CD8-positive, alpha-beta memory T cell (primary cell): ENCODE measurements around the gene LDB3. TPM values are rescaled to one million over a fixed set of nuclear protein-coding genes. Genes with fewer than 3 reads are reported as not detected.
"Not testable (repeated sequence)": the region's sequence is repeated elsewhere in the genome, so short reads cannot be mapped to it uniquely, and the experiment has no call there.

Experiments
- CTCF ChIA-PET: fragments of 350-600 bp; sonication (Branson Sonifier 250); formaldehyde crosslinking; loops from one replicate; lab custom pipeline; 2021; ENCODE audit warnings: antibody characterized with exemption; lab: Charles Lee
- POLR2A ChIA-PET: fragments of 350-600 bp; sonication (Branson Sonifier 250); formaldehyde crosslinking; loops from one replicate; lab custom pipeline; 2021; ENCODE audit warnings: antibody characterized with exemption; lab: Charles Lee
- DNase-seq, 5 donors: peaks; one replicate each; pipeline versions ENCODE4 v3.0.0 to v3.0.0-alpha.2; 2020 to 2022; ENCODE audit warnings: mixed read lengths in 1 of 5
- H3K27ac ChIP-seq: one replicate; pipeline ENCODE4 v1.7.0; 2013; ENCODE audit warnings: low read depth, mild to moderate bottlenecking, low read length, moderate library complexity
- H3K27me3 ChIP-seq: 2 replicates; pipeline ENCODE4 v1.7.0; 2013; ENCODE audit warnings: low read length, mild to moderate bottlenecking; ENCODE audit not compliant: insufficient read depth, poor library complexity, severe bottlenecking
- H3K36me3 ChIP-seq: 2 replicates; pipeline ENCODE4 v1.7.0; 2013; ENCODE audit warnings: mild to moderate bottlenecking, low read length, moderate library complexity; ENCODE audit not compliant: insufficient read depth
- H3K4me1 ChIP-seq: 2 replicates; pipeline ENCODE4 v1.7.0; 2013; ENCODE audit warnings: mild to moderate bottlenecking, low read length, moderate library complexity; ENCODE audit not compliant: insufficient read depth
- H3K4me3 ChIP-seq: 2 replicates; pipeline ENCODE4 v1.7.0; 2013; ENCODE audit warnings: mild to moderate bottlenecking, low read length
- H3K9me3 ChIP-seq: 2 replicates; pipeline ENCODE4 v1.7.0; 2013; ENCODE audit warnings: mild to moderate bottlenecking, low read length
- H3K27ac Mint-ChIP-seq, 8 donors: one replicate each; pipeline ENCODE4 v1.8.0; 2020 to 2021; ENCODE audit warnings: mixed read lengths in 8 of 8, mild to moderate bottlenecking in 6 of 8, inconsistent platforms in 3 of 8, moderate library complexity in 3 of 8
- H3K27me3 Mint-ChIP-seq, 2 donors: one replicate each; pipeline ENCODE4 v1.8.0; 2020 to 2021; ENCODE audit warnings: mixed read lengths in 2 of 2, mild to moderate bottlenecking in 1 of 2, moderate library complexity in 1 of 2
- H3K36me3 Mint-ChIP-seq, 3 donors: one replicate each; pipeline ENCODE4 v1.8.0; 2020 to 2021; ENCODE audit warnings: mixed read lengths in 3 of 3, inconsistent platforms in 1 of 3, mild to moderate bottlenecking in 1 of 3
- H3K4me1 Mint-ChIP-seq, 3 donors: one replicate each; pipeline ENCODE4 v1.8.0; 2020 to 2021; ENCODE audit warnings: mixed read lengths in 3 of 3, inconsistent platforms in 1 of 3, mild to moderate bottlenecking in 1 of 3
- H3K4me3 Mint-ChIP-seq, 7 donors: one replicate each; pipeline ENCODE4 v1.8.0; 2020 to 2021; ENCODE audit warnings: mixed read lengths in 7 of 7, mild to moderate bottlenecking in 6 of 7, moderate library complexity in 4 of 7, inconsistent platforms in 2 of 7
- H3K9me3 Mint-ChIP-seq, 5 donors: one replicate each; pipeline ENCODE4 v1.8.0; 2020 to 2022; ENCODE audit warnings: mixed read lengths in 5 of 5, mild to moderate bottlenecking in 3 of 5, moderate library complexity in 2 of 5, inconsistent platforms in 1 of 5
- polyA plus RNA-seq: library from polyadenylated mRNA; unstranded; fragments of 300-500 nt; fragmentation: Illumina TruSeq; gene quantifications from one replicate; pipeline ENCODE4 v1.2.3, GENCODE V29; 2021
- total RNA-seq, 2 experiments: library from RNA; stranded (reverse); gene quantifications; one replicate each; pipeline ENCODE4 v1.2.3, GENCODE V29; 2021

Gene LDB3
- total and polyA plus RNA-seq, 3 experiments from 2014 or later, result 0.04 to 0.07 TPM; not detected in 1

DNA sequence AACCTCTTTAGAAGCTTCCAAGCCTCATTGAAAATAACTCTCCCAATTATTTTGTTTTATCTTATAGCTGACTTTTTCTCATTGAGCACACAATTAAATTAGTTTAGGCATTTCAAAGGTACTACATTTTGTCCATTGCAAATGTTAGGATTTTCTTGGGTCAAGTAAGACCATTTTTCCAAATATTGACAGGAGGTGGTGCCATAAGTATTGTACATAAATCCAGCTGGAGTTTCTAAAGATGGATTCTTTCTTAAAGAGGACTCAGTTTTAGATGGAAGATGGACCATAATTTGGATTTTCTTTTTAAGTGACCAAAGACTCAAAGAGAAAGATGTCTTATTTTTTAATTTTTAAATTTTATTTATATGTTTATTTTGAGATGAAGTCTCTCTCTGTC is 26.3 kb upstream of the LDB3 start:
- Histone ChIP-seq H3K36me3 (no peaks in the 10 kb centered on the region), H3K27ac (no peak overlapping the region), H3K9me3 (no peaks in the 10 kb centered on the region), H3K27me3 (no peaks in the 10 kb centered on the region), H3K4me1 (no peaks in the 10 kb centered on the region), H3K4me3 (no peak overlapping the region)
- POLR2A ChIA-PET, result no interaction called here
- Mint-ChIP-seq H3K9me3 (peaks cover 8 to 21% (median 17%) of the 10 kb centered on the region in 5 donors), H3K4me1 (peaks cover 0 to 15% (median 11%) of the 10 kb centered on the region in 3 donors), H3K4me3 (no peak overlapping the region), H3K27ac (no peak overlapping the region), H3K27me3 (peaks cover 9 to 22% of the 10 kb centered on the region in 2 donors), H3K36me3 (peaks cover 0 to 5% (median 0%) of the 10 kb centered on the region in 3 donors)
- CTCF ChIA-PET, result interaction anchor here (1.4 kb wide), 1 partner anchor 242 kb away, joined by 3 read pairs; no protein-coding TSS in a partner anchor
- no peak for DNase-seq

DNA sequence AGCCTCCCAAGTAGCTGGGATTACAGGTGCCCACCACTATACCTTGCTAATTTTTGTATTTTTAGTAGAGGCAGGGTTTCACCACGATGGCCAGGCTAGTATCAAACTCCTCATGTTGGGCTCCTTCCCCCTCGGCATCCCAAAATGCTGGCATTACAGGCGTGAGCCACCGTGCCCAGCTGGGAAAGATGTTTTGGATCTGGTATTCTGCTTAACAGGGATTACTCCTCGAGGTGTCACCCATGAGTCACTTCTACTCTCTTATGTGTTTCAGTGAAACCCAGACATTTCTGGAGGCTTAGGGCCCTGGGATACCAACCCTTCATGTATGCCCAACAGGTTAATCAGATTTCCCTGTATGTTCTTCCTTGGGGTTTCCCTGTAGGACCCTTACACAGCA is 25.8 kb upstream of the LDB3 start:
- no peak for DNase-seq
- no peaks in the 10 kb centered on the region for H3K36me3 ChIP-seq
- Mint-ChIP-seq H3K27me3 (peaks cover 9 to 19% of the 10 kb centered on the region in 2 donors), H3K36me3 (peaks cover 0 to 5% (median 0%) of the 10 kb centered on the region in 3 donors), H3K4me1 (peaks cover 0 to 15% (median 11%) of the 10 kb centered on the region in 3 donors), H3K9me3 (peaks cover 8 to 21% (median 17%) of the 10 kb centered on the region in 5 donors), H3K27ac (no peak overlapping the region), H3K4me3 (no peak overlapping the region)
- H3K4me1 ChIP-seq, result no peaks in the 10 kb centered on the region
- H3K4me3 ChIP-seq, result no peak overlapping the region
- CTCF ChIA-PET, result interaction anchor here (1.4 kb wide), 1 partner anchor 242 kb away, joined by 3 read pairs; no protein-coding TSS in a partner anchor
- POLR2A ChIA-PET, result no interaction called here
- no peaks in the 10 kb centered on the region for H3K9me3 ChIP-seq
- no peaks in the 10 kb centered on the region for H3K27me3 ChIP-seq
- H3K27ac ChIP-seq, result no peak overlapping the region

DNA sequence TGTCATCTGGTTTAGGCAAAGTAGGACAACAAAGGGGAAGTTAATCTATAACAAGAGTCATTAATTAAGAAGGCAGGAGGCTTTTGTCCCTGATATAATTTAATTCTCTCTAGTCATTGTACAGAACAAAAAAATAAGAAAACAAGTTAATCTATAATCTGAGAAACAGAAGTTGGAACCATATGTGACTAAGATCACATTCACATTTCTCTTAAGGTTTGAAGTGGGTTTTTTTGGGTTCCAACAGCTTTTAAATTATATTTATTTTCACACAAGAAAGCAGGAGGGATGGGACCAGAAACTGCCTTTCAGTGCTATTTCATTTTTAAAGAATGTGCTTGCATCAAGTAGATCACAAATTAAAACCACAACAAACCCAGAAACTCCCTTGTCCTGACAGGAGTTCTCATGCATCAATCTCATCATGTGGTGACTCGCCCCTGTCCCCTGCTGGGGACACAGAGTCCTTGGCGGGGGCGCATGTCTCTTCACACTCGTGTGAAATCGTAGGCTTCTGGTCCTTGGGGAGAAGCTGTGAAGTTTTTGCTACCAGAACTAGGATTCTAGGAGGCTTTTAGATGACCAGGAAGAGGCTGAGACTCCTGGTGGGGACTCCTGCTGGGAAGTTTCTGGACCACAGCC is 24.0 kb upstream of the LDB3 start:
- H3K27me3 ChIP-seq, result no peaks in the 10 kb centered on the region
- peaks cover 8 to 21% (median 17%) of the 10 kb centered on the region in 5 donors for H3K9me3 Mint-ChIP-seq
- ChIA-PET POLR2A (no interaction called here), CTCF (no interaction called here)
- H3K36me3 ChIP-seq, result no peaks in the 10 kb centered on the region
- DNase-seq, result no peak
- peaks cover 0 to 5% (median 0%) of the 10 kb centered on the region in 3 donors for H3K36me3 Mint-ChIP-seq
- H3K27me3 Mint-ChIP-seq, result peaks cover 8 to 14% of the 10 kb centered on the region in 2 donors
- no peak overlapping the region for H3K4me3 ChIP-seq
- no peak overlapping the region for H3K27ac ChIP-seq
- H3K4me1 ChIP-seq, result no peaks in the 10 kb centered on the region
- H3K4me3 Mint-ChIP-seq, result peak overlapping the region in 2 of 7 donors; percentile 72 to 77
- H3K9me3 ChIP-seq, result no peaks in the 10 kb centered on the region
- H3K27ac Mint-ChIP-seq, result peak overlapping the region in 1 of 8 donors; percentile 51
- peaks cover 0 to 15% (median 11%) of the 10 kb centered on the region in 3 donors for H3K4me1 Mint-ChIP-seq

DNA sequence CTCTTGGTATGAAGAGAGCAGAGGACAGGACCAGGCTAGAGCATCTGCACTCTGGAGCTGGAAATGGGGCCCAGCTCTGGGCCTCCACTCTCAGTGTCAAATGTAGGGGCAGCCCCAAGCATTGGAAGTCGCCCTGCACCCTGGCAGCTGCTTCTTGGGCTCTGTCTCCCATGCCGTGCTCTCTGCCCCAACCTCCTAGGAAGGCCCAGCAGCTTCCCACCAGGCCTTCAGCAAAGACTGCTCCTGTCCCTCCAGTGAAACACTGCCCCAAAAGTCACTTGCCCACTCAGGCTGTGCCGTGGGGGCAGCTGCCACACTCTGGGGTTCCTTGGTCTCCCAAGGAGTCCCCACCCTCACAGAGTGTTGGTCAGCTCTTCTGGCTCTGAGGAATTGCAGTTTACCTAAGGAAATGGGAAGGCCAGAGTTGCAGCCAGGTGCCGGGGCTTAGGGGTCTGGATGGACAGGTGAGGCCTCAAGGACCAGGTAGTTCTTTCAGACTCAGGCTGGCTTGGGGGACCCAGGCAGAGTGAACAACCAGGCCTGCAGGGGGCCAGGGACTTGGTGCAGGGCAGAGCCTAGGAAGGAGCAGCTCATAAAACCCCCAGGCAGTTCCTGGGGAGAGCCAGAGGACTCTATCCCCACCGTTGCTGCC is 23.4 kb upstream of the LDB3 start:
- Mint-ChIP-seq H3K27ac (no peak overlapping the region), H3K4me3 (no peak overlapping the region), H3K9me3 (peaks cover 8 to 21% (median 15%) of the 10 kb centered on the region in 5 donors), H3K27me3 (peaks cover 8 to 11% of the 10 kb centered on the region in 2 donors), H3K36me3 (peaks cover 0 to 5% (median 0%) of the 10 kb centered on the region in 3 donors), H3K4me1 (peaks cover 0 to 15% (median 11%) of the 10 kb centered on the region in 3 donors)
- Histone ChIP-seq H3K4me1 (no peaks in the 10 kb centered on the region), H3K27ac (no peak overlapping the region), H3K9me3 (no peaks in the 10 kb centered on the region), H3K36me3 (no peaks in the 10 kb centered on the region), H3K4me3 (no peak overlapping the region), H3K27me3 (no peaks in the 10 kb centered on the region)
- CTCF ChIA-PET, result no interaction called here
- POLR2A ChIA-PET, result no interaction called here
- DNase-seq, result no peak

DNA sequence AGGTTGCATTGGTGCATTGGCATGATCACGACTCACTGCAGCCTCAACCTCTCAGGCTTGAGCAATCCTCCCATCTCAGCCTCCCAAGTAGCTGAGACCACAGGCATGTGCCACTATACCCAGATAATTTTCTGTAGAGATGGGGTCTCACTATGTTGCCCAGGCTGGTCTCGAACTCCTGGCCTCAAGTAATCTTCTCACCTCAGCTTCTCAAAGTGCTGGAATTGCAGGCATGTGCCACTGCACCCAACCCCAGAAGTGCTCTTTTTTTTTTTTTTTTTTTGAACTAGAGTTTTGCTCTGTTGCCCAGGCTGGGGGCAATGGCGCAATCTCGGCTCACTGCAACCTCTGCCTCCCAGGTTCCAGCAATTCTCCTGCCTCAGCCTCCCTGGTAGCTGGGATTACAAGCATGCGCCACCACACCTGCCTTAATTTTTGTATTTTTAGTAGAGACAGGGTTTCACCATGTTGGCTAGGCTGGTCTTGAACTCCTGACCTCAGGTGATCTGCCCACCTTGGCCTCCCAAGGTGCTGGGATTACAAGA is 22.6 kb upstream of the LDB3 start:
- CTCF ChIA-PET, H3K27ac ChIP-seq, H3K4me1 ChIP-seq, H3K9me3 ChIP-seq, H3K4me3 Mint-ChIP-seq, H3K27ac Mint-ChIP-seq, H3K4me3 ChIP-seq, POLR2A ChIA-PET, H3K27me3 Mint-ChIP-seq, H3K27me3 ChIP-seq, H3K36me3 ChIP-seq, H3K36me3 Mint-ChIP-seq, DNase-seq: not testable (repeated sequence)
- Mint-ChIP-seq H3K9me3 (peaks cover 8 to 16% (median 10%) of the 10 kb centered on the region in 5 donors), H3K4me1 (peaks cover 0 to 15% (median 11%) of the 10 kb centered on the region in 3 donors)

DNA sequence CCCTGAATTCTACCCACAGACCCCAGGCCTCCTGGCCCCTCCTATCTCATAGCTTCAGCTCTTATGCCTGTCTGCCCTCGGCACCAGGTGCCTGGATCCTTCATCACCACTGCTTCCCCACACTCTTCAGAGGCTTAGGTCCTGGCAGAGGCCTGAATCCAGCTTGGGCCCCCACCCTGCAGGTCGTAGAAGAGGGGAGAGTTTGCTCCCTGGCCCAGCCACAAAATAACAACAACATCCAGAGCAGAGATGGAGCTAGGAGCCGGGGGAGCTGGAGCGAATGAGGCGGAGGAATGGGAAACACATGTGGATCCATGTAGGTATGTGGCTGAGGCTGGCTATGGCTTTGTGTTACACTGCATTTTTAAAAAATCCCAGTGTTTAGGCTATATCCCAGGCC is 21.8 kb upstream of the LDB3 start:
- CTCF ChIA-PET, result no interaction called here
- POLR2A ChIA-PET, result no interaction called here
- Histone ChIP-seq H3K4me1 (no peaks in the 10 kb centered on the region), H3K27me3 (no peaks in the 10 kb centered on the region), H3K9me3 (no peaks in the 10 kb centered on the region), H3K36me3 (no peaks in the 10 kb centered on the region), H3K4me3 (no peak overlapping the region), H3K27ac (no peak overlapping the region)
- peaks cover 0 to 5% (median 0%) of the 10 kb centered on the region in 3 donors for H3K36me3 Mint-ChIP-seq
- H3K9me3 Mint-ChIP-seq, result peaks cover 5 to 12% (median 5%) of the 10 kb centered on the region in 5 donors
- peaks cover 6 to 7% of the 10 kb centered on the region in 2 donors for H3K27me3 Mint-ChIP-seq
- H3K4me1 Mint-ChIP-seq, result peaks cover 0 to 15% (median 11%) of the 10 kb centered on the region in 3 donors
- no peak overlapping the region for H3K27ac Mint-ChIP-seq
- peak in 1 of 5 donors; percentile 23 for DNase-seq
- no peak overlapping the region for H3K4me3 Mint-ChIP-seq

DNA sequence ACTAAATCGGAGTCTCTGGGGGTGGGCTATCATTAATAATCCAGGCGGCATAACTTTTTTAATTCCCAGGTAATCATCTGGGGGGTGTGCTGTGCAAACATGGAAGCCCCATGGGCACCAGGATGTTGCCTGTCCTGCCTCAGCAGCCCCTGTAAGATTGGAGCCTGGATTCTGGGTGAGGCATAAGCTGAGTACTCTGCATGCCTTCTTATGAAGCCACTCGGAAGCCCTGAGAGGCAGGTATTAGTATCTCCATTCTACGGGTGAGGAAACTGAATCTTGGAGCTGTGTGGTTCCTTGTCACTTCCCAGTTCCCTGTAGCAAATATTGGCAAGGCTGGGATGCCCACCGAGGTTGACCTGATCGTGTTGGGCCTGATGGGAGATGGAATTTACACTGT is 21.4 kb upstream of the LDB3 start:
- H3K27ac Mint-ChIP-seq, result no peak overlapping the region
- Histone ChIP-seq H3K9me3 (no peaks in the 10 kb centered on the region), H3K27me3 (no peaks in the 10 kb centered on the region), H3K27ac (no peak overlapping the region), H3K36me3 (no peaks in the 10 kb centered on the region), H3K4me1 (no peaks in the 10 kb centered on the region), H3K4me3 (no peak overlapping the region)
- peaks cover under 1 to 8% (median 2%) of the 10 kb centered on the region in 5 donors for H3K9me3 Mint-ChIP-seq
- peaks cover 0 to under 1% (median 0%) of the 10 kb centered on the region in 3 donors for H3K36me3 Mint-ChIP-seq
- H3K4me3 Mint-ChIP-seq, result no peak overlapping the region
- H3K4me1 Mint-ChIP-seq, result peaks cover 0 to 15% (median 11%) of the 10 kb centered on the region in 3 donors
- POLR2A ChIA-PET, result no interaction called here
- no peak for DNase-seq
- H3K27me3 Mint-ChIP-seq, result peaks cover 2 to 7% of the 10 kb centered on the region in 2 donors
- CTCF ChIA-PET, result no interaction called here
